Head of caudate nucleus (tissue), 42 donors: ENCODE results near the gene TRPM1.
A peak's percentile ranks its signal among the peaks of the same experiment; 100 is the strongest.

Experiments used
- DNase-seq, 42 donors: peaks; one replicate each; pipeline versions ENCODE4 v3.0.0 to v3.0.0-alpha.2; 2020 to 2021; ENCODE audit warnings: mixed read lengths in 7 of 42
- intact Hi-C: fragments of 100-400 bp; cut with DNase I; formaldehyde crosslinking; loops from one replicate; pipeline ENCODE4 v1.15.0; 2022

Gene TRPM1

DNA sequence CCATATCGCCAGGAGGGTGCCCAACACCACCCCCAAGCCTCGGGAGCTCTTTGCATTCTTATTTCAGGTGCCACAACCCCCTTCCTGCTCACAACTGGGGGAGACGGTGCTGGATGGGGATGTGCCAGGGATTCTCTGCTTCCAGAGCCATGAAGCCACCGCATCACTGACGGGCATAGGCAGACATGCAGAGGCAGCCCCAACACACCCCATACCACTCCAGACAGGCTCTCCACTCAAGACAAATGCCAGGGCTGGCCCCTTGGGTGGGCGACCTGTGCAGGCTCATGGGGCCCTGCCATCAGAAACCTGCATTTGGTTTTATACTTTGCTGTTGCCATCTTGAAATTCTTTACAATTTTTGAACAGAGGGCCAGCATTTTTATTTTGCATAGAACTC is 27.0 kb upstream of the TRPM1 start:
- intact Hi-C loops, result no loop called here

GRCh38 chr15:31127596-31128261 is 26.2 kb upstream of the TRPM1 start:
- DNase-seq, result no peak
- intact Hi-C loops, result no loop called here

More for the DNA sequence above, 27.0 kb upstream of the TRPM1 start:
- DNase-seq, result no peak

DNA sequence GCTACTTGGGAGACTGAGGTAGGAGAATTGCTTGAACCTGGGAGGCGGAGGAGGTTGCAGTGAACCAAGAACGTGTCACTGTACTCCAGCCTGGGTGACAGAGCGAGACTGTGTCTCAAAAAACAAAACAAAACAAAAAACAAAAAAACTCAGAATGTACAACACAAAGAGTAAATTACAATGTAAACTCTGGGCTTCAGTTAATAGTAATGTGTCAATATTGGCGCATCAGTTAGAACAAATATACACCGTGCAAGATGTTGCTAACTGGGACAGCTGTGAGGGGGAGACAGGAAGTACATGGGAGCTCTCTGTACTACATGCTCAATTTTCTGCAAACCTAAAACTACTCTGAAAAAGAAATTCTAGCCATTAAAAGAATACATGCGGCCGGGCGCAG is 23.5 kb upstream of the TRPM1 start:
- intact Hi-C loops, result no loop called here
- no peak for DNase-seq

GRCh38 chr15:31116423-31117030 is 15.0 kb upstream of the TRPM1 start:
- DNase-seq, result no peak
- intact Hi-C loops, result no loop called here

- no peak for DNase-seq
- intact Hi-C loops, result no loop called here
These were observed 9.6 kb upstream of the TRPM1 start for GRCh38 chr15:31111091-31111647.

GRCh38 chr15:31108836-31109235 is 7.3 kb upstream of the TRPM1 start:
- intact Hi-C loops, result no loop called here
- DNase-seq, result no peak

- intact Hi-C loops, result no loop called here
- no peak for DNase-seq
These were observed 5.2 kb upstream of the TRPM1 start for GRCh38 chr15:31106495-31107300.

GRCh38 chr15:31104003-31104402 is 2.5 kb upstream of the TRPM1 start:
- intact Hi-C loops, result no loop called here
- no peak for DNase-seq

- DNase-seq, result no peak
- intact Hi-C loops, result no loop called here
These were observed 1.1 kb upstream of the TRPM1 start for GRCh38 chr15:31102374-31103342.

GRCh38 chr15:31102039-31102321 is 455 bp upstream of the TRPM1 start:
- DNase-seq, result peak in 12 of 42 donors; percentile 8 to 59 (median 32)
- intact Hi-C loops, result no loop called here

DNA sequence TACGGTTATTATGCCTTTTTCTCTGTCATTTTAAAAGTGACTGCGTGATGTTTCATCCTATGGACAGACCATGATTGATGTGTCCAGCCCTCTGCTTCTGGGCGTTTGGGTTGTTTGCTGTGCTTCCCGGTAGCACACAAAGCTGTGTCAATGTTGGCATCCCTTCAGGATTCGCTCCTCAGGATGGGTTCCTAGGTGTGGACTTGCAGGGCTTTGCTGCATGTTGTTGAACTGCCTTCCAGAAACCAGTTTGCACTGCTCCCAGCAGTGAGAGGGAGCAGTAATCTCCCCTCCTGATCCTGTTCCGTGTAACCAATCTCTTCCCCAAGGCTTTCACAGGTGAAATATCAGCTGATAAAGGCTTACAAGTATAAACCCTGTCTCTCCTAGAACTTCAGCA is 787 bp downstream of the TRPM1 start:
- intact Hi-C loops, result no loop called here
- no peak for DNase-seq

DNA sequence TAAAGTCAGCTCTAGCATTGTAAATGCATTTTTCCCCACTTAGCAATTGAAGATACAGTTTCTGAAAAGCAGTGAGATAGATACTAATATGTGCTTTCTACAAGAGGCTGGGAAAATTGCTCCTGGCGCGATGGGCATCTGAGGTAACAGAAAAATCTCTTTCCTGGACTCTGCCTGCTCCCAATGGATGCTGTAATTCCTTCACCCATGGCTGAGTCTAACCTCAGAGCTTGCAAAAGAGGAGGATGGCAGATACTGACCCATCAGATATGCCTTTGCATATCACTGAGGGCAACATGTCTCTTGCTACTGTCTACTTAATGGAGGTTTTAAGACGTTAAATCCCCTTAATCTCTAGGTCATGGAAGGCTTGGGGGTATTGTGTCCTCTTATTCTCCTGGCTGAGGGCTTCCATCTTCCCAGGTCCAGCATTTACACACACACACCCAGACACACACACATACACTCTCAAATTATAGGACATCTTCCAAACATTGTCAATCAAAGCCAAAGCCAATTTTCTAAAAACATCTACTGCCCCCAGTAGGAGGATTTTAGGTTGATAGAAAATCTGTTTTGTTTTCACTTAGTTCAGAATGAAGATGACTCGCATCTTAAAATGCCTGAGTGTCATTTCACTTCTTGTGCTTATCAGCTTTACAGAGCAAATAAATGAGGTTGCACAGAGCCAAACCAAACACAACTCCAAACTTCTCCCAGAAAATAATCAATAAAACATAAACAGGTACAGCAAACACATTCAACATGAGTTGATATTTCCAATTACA is 2.4 kb downstream of the TRPM1 start:
- intact Hi-C loops, result no loop called here
- no peak for DNase-seq

DNA sequence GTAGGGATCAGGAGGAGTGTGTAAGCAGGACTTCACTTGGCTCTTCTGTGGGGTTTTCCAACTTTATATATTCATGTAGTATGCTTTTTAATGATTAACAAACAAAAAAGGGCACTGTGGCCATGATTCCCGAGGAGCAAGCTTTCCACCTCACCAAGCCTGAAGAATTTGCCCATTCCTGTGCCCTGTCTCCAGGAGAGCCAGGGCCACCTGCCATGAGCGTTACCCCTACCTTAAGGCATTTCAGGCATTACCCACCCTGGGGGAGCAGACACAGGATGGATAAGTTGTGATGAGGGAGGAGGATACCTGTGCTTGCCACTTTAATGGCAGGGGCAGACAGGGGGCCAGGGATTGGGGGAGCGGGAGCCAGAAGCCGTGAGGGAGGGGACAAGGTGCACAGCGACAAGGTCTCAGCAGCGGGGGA is 3.0 kb downstream of the TRPM1 start:
- intact Hi-C loops, result no loop called here
- DNase-seq, result no peak

GRCh38 chr15:31096563-31096962 is 5.0 kb downstream of the TRPM1 start:
- no peak for DNase-seq
- intact Hi-C loops, result no loop called here

- intact Hi-C loops, result no loop called here
- no peak for DNase-seq
These were observed 10.0 kb downstream of the TRPM1 start for GRCh38 chr15:31091481-31091880.

DNA sequence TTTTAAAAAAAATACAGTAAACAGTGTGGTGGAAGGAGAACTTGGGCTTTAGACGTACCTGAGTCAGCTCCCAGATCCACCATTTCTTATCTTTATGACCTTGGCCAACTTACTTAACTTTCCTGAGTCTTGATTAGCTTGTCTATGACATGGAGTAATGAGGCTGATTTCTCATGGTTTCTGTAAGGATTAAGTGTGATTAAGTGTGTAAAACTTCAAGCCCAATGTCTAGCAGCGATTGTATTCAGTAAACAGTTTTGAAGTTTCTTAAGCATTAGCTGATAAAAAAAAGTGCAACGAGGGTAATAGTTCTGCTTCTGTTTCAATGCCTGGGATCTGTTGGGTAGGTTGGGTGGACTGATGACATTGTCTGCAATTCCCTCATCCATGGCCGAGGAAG is 10.8 kb downstream of the TRPM1 start:
- intact Hi-C loops, result no loop called here
- no peak for DNase-seq

DNA sequence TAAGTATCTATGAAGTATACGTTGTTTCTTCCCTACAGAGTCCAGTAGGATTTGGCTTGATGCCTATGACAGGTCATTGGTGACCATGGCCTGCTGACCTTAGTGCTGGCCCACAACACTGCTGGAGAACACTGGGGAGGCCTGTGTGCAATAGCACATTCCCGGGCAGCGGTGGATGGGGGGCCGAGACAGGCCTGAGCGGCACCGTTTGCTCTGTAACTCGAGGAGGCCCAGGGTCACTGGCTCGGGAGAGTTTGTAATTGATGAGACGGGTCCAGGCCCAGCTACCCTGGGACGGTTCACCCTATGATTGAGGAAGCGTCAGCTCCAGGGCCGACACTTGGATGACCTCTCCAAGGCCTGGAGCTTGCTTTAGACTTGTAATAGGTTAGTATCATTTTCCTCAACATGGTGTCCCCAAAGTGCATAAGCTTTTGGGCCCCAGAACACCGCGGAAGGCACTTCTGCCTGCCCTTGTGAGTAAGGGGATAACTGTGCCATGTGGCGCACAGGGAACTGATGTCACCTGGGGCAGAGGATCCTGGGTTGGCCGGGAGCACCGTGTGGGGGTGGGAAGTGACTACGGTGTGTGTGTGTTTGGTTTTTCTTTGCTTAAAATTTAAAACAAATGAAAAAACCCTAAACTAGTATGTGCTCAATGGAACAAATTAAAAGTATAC is 12.0 kb downstream of the TRPM1 start:
- intact Hi-C loops, result no loop called here
- peak in 2 of 42 donors; percentile 0 to 19 for DNase-seq
